Measurements from ENCODE around the gene ASB4. TPM values are rescaled to one million over a fixed set of nuclear protein-coding genes. Genes with fewer than 3 reads are reported as not detected.
"Not testable (repeated sequence)": the region's sequence is repeated elsewhere in the genome, so short reads cannot be mapped to it uniquely, and the experiment has no call there.

ASB4 gene
- total RNA-seq, 1 donor from 2014 or later = not detected

DNA sequence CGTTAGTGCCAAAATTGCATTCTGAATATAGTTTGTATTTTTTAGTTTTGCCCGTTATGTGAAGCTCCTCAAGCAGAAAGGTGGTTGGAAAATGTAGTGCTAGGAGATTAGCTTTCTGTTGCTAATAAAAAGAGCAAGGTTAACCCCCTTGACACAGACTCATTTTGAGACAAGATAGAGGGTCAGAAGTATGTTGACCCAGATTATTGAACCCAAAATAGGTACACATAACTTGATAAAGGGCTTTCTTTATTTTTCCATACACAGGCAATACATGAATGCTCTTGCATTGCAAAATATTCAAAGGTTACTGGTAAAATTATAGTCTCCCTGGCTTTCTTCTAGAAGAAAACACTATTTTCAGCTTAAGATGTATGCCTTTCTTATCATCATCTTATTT is 40.9 kb upstream of the ASB4 start:
- H3K36me3 Mint-ChIP-seq (ENCODE audit: unreplicated experiment) = no peaks in the 10 kb centered on the region
- H3K4me1 Mint-ChIP-seq (ENCODE audit: unreplicated experiment) = peaks cover 2% of the 10 kb centered on the region
- no peaks in the 10 kb centered on the region for H3K9me3 Mint-ChIP-seq (ENCODE audit: unreplicated experiment)
- no peak for DNase-seq (ENCODE audit: extremely low spot score, unreplicated experiment)
- no peaks in the 10 kb centered on the region for H3K27me3 Mint-ChIP-seq (ENCODE audit: unreplicated experiment)
- no peak overlapping the region for H3K27ac Mint-ChIP-seq (ENCODE audit: unreplicated experiment)
- TF ChIP-seq CTCF (IDR thresholded peaks at IDR 0.05) = no peak
- no peak overlapping the region for H3K4me3 Mint-ChIP-seq (ENCODE audit: unreplicated experiment)

- Mint-ChIP-seq H3K4me3 (ENCODE audit: unreplicated experiment) (no peak overlapping the region), H3K36me3 (ENCODE audit: unreplicated experiment) (no peaks in the 10 kb centered on the region), H3K9me3 (ENCODE audit: unreplicated experiment) (no peaks in the 10 kb centered on the region), H3K4me1 (ENCODE audit: unreplicated experiment) (no peaks in the 10 kb centered on the region), H3K27ac (ENCODE audit: unreplicated experiment) (no peak overlapping the region), H3K27me3 (ENCODE audit: unreplicated experiment) (no peaks in the 10 kb centered on the region)
- no peak for DNase-seq (ENCODE audit: extremely low spot score, unreplicated experiment)
- no peak for TF ChIP-seq CTCF (IDR thresholded peaks at IDR 0.05)
These were observed 39.1 kb upstream of the ASB4 start for GRCh38 chr7:95446618-95447017.

DNA sequence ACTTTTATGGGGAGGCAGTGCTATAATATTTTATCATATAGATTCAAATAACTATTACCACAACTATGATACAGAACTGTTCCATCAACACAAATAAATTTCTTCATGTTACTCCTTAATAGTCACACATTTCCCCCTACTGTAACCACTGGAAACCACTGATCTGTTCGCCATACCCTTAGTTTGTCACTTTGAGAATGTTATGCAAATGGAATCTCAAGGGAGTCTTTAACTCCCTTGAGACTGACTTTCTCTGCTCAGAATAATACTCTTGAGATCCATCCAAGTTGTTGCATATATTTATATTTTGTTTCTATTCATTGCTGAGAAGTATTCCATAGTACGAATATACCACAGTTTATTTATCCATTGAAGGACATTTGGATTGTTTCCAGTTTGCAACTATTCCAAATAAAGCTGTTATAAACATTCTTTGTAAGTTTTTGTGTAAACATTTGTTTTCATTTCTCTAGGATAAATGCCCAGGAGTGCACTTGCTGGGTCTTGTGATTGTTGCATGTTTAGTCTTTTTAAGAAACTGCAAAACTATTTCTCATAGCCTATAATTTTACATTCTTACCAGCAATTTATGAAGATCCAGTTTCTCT is 31.2 kb upstream of the ASB4 start:
- peaks cover 10% of the 10 kb centered on the region for H3K27me3 Mint-ChIP-seq (ENCODE audit: unreplicated experiment)
- TF ChIP-seq CTCF (IDR thresholded peaks at IDR 0.05) = no peak
- H3K9me3 Mint-ChIP-seq (ENCODE audit: unreplicated experiment) = peaks cover 7% of the 10 kb centered on the region
- H3K27ac Mint-ChIP-seq (ENCODE audit: unreplicated experiment) = no peak overlapping the region
- H3K4me3 Mint-ChIP-seq (ENCODE audit: unreplicated experiment) = no peak overlapping the region
- H3K36me3 Mint-ChIP-seq (ENCODE audit: unreplicated experiment) = no peaks in the 10 kb centered on the region
- DNase-seq (ENCODE audit: extremely low spot score, unreplicated experiment) = no peak
- no peaks in the 10 kb centered on the region for H3K4me1 Mint-ChIP-seq (ENCODE audit: unreplicated experiment)

DNA sequence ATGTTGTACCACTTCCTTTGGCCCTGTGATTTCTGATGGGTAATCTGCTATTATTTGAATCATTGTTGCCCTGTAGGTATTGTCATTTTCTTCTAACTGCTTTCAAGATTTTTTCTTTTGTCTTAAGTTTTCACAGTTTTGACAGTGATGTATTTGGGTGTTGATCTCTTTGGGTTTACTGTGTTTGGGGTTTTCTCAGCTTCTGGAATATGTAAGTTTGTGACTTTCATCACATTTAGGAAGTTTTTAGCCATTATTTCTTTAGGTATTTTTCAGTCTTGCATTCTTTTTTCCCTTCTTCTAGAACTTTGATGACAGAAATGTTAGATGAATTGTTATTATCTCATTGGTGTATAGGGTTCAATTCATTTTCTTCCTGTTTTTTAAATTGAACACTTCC is 27.8 kb upstream of the ASB4 start:
- Mint-ChIP-seq H3K36me3 (ENCODE audit: unreplicated experiment) (no peaks in the 10 kb centered on the region), H3K4me1 (ENCODE audit: unreplicated experiment) (no peaks in the 10 kb centered on the region), H3K9me3 (ENCODE audit: unreplicated experiment) (peaks cover 19% of the 10 kb centered on the region), H3K4me3 (ENCODE audit: unreplicated experiment) (no peak overlapping the region), H3K27me3 (ENCODE audit: unreplicated experiment) (peaks cover 10% of the 10 kb centered on the region), H3K27ac (ENCODE audit: unreplicated experiment) (no peak overlapping the region)
- no peak for TF ChIP-seq CTCF (IDR thresholded peaks at IDR 0.05)
- DNase-seq (ENCODE audit: extremely low spot score, unreplicated experiment) = no peak

- not testable (repeated sequence) for H3K4me3 Mint-ChIP-seq (ENCODE audit: unreplicated experiment); DNase-seq (ENCODE audit: extremely low spot score, unreplicated experiment); H3K27me3 Mint-ChIP-seq (ENCODE audit: unreplicated experiment); H3K27ac Mint-ChIP-seq (ENCODE audit: unreplicated experiment); H3K36me3 Mint-ChIP-seq (ENCODE audit: unreplicated experiment); H3K4me1 Mint-ChIP-seq (ENCODE audit: unreplicated experiment)
- H3K9me3 Mint-ChIP-seq (ENCODE audit: unreplicated experiment) = peaks cover 19% of the 10 kb centered on the region
These were observed 25.1 kb upstream of the ASB4 start for GRCh38 chr7:95460653-95461052.
